Activated CD4-positive, alpha-beta T cell treated with anti-CD3 and anti-CD28 coated beads, Interleukin-2, Interleukin-6, amounts not matched to agents 100 ng/mL and 50 ng/mL, durations not matched to agents 16 hours and 8 hours (primary cell): ENCODE measurements around the gene MRPL12.

ENCODE experiments used
- DNase-seq: peaks from one replicate; pipeline ENCODE4 v3.0.0-alpha.2; 2020

MRPL12 gene

GRCh38 chr17:81702934-81703746 is at the start of gene MRPL12:
TSS of gene MRPL12 (plus strand) at chr17:81703367. CDS start at chr17:81703502, 135 bp downstream.
- peak; percentile 95 for DNase-seq

- no peak for DNase-seq
Observed at GRCh38 chr17:81655378-81656117, 47.6 kb upstream of the MRPL12 start.

DNA sequence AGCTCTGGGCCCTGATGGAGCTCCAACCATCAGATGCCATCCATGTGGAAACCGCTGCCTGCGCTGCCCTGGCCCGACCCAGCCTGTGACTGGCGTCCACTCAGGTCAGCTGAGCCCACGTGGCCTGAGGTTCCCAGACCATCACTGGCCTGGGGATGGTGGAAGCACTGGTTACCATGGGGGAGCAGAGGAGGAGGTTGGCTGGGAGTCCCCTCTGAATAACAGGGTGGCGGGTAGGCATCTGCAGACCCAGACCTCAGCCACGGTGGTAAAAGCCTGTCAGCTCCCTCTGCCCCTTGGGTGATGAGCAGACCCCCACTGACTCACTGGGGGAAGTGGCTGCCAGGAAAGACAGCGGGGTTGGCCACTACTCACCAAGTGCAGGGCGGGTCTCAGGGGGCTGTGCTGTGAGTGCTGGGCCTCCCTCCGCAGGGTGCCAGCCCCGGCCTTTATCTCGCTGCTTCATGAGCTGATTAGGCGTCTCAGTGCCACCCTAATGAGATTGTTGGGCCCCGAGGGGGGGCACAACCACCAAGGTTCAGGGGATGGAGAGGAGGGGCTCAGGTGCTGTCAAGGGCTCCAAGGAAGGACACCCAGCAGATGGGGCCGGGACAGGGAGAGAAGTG is 46.9 kb upstream of the MRPL12 start, which contains the start of gene PDE6G:
TSS of gene PDE6G (minus strand) at position 425 of the 626 bp plus-strand sequence. CDS start 3,237 bp downstream, outside the sequence.
- no peak for DNase-seq

DNA sequence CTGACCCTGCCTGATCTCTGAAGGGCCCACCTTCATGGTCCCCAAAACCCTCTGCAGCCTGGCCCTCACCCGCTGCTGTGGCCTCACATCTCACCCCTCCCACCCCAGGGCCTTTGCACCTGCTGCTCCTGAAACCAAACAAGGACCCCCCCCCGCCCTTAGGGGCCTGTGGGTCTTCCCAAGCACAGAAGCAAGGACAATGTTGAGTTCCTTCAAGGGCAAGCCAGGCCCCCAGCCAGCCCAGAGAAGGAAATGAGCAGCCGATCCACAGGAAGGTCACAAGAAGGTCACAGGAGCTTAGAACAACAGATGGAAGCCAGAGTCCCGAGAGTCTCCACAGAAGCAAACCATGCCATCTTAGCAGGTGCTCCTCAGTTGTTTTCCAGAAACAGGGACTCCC is 46.3 kb upstream of the MRPL12 start:
- no peak for DNase-seq

- DNase-seq: no peak
Observed at GRCh38 chr17:81659038-81659437, 44.1 kb upstream of the MRPL12 start.

- no peak for DNase-seq
Observed at GRCh38 chr17:81660441-81660840, 42.7 kb upstream of the MRPL12 start.

DNA sequence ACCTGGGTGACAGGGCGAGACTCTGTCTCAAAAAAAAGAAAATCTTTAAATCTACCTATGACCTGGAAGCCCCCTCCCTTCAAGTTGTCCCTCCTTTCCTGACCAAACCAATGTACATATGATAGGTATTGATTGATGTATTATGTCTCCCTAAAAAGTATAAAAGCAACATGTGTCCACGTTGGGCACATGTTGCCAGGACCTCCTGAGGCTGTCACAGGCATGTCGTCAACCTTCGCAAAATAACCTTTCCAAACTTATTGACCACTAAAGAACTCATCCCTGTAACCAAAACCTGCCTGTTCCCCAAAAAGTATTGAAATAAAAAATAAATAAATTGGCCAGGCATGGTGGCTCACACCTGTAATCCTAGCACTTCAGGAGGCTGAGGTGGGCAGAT is 41.2 kb upstream of the MRPL12 start:
- no peak for DNase-seq

DNA sequence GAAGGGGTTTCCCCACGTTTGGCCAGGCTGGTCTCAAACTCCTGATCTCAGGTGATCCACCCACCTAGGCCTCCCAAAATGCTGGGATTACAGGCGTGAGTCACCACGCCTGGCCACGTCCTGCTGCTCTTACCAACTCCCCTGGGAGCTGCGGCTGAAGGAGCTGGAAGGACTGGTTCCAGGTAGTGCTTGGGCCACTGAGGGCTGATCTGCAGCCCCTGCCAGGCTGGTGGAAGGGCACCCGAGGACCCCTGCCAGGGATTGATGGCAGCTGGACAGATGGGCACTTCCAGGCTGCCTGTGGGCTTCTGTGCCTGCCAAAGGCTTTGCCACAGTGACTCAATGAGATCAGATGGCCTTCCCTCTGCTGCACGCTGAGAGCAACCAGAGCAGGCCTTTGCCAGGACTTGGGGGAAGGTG is 39.1 kb upstream of the MRPL12 start:
- DNase-seq: peak; percentile 31

- DNase-seq: peak; percentile 76
Observed at GRCh38 chr17:81665205-81666091, 37.7 kb upstream of the MRPL12 start.

- DNase-seq: no peak
Observed at GRCh38 chr17:81666092-81666341, 37.1 kb upstream of the MRPL12 start.

DNA sequence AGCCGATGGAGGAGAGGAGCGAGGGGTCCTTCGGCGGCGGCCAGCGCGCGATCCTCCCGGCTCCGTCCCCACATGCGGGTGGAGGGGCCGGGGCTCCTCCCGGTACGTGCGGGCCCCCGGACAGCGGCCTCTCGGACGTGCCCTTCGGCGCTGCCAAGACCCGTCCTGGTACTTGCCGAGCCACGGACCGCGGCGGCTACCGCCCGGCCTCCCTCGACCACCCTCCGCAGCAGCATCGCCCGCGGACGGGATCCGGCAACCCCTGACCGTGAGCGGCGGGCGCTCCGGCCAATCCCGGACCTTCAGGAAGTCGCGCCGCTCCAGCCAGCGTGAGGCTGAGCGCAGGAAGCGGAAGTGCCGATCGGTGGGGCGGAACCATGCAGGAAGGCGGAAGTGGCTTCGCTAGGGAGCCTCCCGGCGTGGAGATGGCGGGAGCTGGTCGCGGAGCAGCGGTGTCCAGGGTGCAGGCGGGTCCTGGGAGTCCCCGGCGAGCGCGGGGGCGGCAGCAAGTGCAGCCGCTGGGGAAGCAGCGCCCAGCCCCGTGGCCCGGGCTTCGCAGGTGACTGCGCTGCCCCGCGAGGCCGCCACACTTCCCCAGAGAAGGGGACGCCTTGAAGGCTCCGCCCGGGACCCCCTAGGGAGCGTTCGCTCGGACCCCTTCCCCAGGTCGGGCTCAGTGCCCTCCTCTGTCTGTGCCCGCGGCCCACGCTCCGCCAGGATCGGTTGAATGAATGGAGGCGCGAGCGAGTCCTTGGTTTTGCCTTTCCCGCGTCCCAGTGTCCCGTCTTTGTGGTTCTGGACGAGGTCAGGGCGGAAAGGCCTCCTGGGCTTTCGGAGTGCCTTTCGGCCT is 36.6 kb upstream of the MRPL12 start, which contains the start of the genes CCDC137 and OXLD1:
TSS of gene CCDC137 (plus strand) at position 396 of the 850 bp plus-strand sequence. CDS start at position 426, 30 bp downstream.
TSS of gene OXLD1 (minus strand) at position 264 of the 850 bp plus-strand sequence. CDS start at position 236, 28 bp downstream.
- peak; percentile 97 for DNase-seq

DNA sequence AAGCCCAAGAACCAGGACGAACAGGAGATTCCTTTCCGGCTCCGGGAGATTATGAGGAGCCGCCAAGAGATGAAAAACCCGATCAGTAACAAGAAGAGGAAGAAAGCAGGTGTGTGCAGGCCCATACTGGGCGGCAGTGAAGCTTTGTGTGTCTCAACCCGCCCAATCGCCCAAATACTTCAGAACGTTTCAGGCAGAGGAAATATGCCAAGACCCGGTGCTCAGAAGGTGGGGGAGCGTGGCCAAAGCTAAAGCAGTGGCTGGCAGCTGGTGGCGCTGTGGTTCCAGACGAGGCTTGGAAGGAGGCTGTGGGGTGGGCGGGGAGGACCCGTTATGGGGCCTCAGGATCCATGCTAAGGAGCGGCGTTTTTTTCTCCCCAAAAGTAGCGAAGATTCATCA is 35.4 kb upstream of the MRPL12 start:
- peak; percentile 35 for DNase-seq

- no peak for DNase-seq
Observed at GRCh38 chr17:81672504-81672903, 30.7 kb upstream of the MRPL12 start.

- no peak for DNase-seq
Observed at GRCh38 chr17:81672954-81673353, 30.2 kb upstream of the MRPL12 start.

- DNase-seq: no peak
Observed at GRCh38 chr17:81673561-81674258, 29.5 kb upstream of the MRPL12 start.

DNA sequence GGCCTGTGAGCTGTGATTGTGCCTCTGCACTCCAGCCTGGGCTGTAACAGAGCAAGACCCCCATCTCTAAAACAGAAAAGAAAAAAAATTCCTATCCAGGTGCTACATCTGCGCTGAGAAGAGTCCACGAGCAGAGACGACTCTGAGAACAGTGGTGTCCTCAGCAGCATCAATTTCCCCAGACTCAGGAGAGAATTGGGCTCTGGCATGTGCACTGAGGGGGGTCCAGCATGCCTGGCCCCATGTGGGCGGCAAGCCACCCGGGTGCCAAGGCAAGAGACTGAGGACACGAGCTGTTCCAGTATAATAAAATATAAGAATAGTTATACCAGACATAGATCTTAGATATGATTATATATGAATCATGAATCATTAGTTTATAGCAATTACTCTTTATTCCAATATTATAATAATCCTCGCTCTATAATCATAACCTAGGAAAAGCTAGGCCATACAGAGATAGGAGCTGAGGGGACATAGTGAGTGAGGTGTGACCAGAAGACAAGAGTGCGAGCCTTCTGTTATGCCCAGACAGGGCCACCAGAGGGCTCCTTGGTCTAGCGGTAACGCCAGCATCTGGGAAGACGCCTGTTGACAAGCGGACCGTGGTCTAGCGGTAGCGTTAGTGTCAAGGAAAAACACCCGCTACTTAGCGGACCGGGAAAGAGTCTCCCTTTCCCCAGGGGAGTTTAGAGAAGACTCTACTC is 27.5 kb upstream of the MRPL12 start:
- DNase-seq: peak; percentile 51

DNA sequence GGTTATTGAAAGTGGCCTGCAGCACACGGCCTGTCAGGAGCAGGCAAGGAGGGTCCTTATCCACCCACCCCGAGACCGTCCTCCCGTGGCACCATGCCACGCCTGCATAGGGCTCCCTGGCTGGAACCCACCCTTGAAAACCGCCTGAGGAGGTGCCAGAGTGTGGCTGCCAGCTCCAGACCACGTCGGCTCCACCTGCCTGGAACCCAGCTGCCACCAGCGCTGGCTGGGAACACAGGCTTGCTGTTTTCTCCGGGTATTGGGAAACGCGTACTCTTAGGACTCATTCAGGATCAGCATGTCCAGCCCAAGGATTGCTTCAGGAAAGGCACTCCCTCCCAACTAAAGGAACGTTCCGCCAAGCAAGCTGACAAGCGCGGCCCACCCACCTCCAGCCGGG is 26.3 kb upstream of the MRPL12 start:
- DNase-seq: no peak

DNA sequence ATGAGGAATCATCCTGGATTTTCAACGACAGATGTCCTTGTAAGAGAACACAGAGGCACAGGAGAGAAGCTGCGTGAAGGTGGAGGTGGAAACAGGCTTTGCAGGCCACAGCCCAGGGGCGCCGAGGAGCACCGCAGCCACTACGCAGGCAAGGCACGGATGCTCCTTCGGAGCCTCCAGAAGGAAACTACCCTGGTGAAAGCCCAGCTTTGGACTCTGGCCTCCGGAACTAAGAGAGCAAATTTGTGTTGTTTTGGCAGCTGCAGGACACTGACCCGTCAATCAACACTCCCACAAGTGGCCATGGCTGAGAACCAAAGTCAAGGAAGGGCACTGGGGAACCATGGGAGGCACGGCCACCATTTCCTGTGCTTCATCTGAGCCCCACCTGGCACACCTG is 23.0 kb upstream of the MRPL12 start:
- DNase-seq: no peak

DNA sequence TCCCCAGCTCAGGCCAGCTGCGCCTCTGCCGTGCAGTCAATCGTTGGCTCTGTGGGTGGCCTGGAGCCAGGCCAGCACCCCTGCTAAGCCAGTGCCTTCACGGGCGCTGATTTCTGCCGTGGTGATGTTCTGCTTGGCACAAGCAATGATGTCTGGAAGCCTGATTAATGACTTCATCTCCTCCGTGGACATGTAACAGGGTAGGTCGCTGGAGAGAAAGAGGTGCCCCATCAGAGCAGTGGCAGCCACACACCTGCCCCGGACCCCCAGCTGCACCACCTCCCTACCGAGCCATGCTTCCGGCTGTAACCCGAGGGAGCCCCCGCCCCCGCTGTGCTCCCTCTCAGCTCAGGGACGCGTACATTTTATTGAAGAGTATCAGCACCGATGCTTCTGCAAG is 21.5 kb upstream of the MRPL12 start:
- no peak for DNase-seq

DNA sequence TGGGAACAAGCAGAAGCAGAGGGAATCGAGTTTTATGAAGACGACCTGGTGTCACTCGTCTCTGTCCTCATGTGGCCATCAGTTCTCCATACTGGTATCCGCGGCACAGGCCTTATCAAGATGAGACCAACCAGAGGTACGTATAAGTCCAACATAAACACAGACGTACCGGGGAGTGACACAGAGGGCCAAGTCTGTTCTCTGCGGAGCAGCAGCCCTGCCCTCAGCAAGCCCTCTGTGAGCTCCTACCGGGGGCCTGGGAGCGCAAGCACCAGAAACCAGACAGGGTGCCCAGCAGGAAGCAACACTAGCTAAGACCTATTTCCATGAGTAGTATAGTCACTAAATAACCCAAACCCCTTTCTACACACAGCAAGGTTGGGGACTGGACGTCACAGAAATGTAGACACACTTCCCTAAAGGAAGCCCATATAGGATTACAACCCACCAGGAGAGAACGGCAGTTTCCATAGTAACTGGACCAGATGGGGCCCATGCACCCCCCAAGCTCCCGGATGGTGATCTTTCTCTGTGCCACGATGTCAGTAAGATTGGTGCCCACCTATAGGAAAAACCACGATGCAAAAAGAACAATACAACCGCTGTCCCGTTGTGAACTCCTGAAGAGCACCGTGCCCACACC is 20.5 kb upstream of the MRPL12 start:
- DNase-seq: no peak
